ENCODE results near the gene MFSD12. TPM values are rescaled to one million over a fixed set of nuclear protein-coding genes. Genes with fewer than 3 reads are reported as not detected.

The MFSD12 gene
- total and polyA plus RNA-seq, 9 donors: 17.4 to 104 (median 36.4) TPM

DNA sequence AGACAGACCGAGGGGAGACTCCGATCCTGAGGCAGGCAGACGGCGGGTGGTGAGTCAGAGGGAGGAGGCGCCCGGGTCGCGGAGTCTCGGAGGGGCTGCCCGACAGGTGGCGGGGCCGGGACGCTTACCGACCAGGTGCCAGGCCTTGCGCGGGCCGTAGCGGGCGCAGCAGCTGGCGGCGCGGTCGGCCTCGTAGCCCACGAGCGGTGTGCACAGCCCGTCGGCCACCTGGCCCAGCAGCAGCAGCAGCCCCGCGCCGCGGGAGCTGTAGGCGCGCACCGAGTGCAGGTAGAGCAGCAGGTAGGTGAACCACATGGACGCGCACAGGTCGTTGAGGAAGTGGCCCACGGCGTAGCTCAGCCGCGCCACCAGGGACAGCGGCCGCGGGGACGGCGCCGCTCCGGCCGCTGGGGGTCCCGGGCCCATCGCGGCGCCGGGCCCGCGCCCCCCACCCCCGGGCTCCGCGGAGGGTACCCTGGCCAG is 367 bp downstream of the MFSD12 start:
- H3K4me3 ChIP-seq: peak overlapping the region; percentile 86
- intact Hi-C loops (cut with DNase I): no loop called here
- no peak overlapping the region for H3K27ac ChIP-seq
- no peaks in the 10 kb centered on the region for H3K9me3 ChIP-seq
- no peaks in the 10 kb centered on the region for H3K27me3 ChIP-seq
- no peaks in the 10 kb centered on the region for H3K36me3 ChIP-seq
- no peak for TF ChIP-seq POLR2A (IDR thresholded peaks at IDR 0.05)
- TF ChIP-seq, protein P1, sequence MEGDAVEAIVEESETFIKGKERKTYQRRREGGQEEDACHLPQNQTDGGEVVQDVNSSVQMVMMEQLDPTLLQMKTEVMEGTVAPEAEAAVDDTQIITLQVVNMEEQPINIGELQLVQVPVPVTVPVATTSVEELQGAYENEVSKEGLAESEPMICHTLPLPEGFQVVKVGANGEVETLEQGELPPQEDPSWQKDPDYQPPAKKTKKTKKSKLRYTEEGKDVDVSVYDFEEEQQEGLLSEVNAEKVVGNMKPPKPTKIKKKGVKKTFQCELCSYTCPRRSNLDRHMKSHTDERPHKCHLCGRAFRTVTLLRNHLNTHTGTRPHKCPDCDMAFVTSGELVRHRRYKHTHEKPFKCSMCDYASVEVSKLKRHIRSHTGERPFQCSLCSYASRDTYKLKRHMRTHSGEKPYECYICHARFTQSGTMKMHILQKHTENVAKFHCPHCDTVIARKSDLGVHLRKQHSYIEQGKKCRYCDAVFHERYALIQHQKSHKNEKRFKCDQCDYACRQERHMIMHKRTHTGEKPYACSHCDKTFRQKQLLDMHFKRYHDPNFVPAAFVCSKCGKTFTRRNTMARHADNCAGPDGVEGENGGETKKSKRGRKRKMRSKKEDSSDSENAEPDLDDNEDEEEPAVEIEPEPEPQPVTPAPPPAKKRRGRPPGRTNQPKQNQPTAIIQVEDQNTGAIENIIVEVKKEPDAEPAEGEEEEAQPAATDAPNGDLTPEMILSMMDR (IDR thresholded peaks at IDR 0.05): peak in 2 of 3 donors; percentile 18 to 29
- WGBS, 3 donors: 0 to 1% (median 0%) methylated on average over 32 to 60 of the region's 60 CpGs
- H3K4me1 ChIP-seq (ENCODE audit: insufficient read depth): peaks cover 10% of the 10 kb centered on the region
- peak in 2 of 5 donors; percentile 30 to 56 for DNase-seq

DNA sequence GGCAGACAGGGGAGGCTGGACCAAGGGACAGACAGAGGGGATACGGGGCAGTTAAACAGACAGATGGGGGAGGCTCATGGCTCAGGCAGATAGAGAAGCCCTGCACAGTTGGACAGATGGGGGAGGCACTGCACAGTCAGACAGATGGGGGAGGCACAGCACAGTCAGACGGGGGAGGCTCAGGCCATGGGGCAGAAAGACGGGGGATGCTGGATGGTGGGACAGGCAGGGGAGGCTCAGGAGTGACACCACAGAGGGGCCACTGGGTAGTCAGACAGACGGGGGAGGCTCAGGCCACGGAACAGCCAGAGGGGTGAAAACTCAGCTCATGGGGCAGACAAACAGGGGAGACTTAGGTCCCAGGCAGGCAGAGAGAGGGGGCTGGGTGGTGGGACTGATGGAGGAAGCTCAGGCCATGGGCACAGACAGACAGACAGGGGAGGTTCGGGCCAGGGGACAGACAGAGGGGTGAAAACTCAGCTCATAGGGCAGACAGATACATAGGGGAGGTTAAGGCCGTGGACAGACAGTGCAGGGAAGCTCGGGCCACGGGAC is 886 bp downstream of the MFSD12 start:
- H3K4me1 ChIP-seq (ENCODE audit: insufficient read depth): peaks cover 10% of the 10 kb centered on the region
- no peak overlapping the region for H3K27ac ChIP-seq

DNA sequence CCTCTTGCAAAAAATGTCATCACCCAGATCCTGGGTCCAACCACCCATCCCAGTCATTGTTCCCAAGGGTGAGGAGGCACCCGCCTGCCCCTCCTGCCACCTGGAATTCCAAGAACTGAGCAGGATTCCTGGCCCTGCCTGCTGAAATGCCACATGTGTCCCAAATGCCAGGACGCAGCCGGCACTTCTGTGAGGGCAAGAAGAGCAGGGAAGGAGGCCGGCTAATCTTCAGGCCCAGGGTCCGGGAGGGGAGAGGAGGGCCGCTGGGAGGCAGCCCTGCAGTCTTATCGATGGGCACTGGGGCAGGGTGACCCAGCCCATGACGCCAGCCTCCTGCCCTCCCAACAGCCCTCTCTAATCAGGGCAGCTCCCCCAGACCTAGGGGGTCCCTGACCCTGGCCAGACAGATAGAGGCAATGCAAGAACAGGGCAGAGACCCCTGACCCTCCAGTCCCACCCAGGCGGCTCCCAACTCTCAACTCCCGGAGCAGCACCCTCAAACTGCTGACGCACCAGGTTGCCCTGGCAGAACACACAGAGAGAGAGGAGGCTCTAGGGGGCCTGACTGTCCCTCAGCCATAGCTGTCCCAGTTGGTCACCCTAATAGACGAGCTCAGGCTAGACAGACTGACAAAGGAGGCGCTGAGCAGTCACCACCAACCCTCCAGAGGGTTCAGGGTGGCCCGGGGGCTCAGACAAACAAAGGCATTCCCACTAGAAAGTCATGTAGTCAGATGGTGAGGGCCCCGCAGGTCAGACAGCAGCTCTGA is 1.5 kb downstream of the MFSD12 start:
- Histone ChIP-seq H3K27me3 (no peaks in the 10 kb centered on the region), H3K36me3 (no peaks in the 10 kb centered on the region), H3K27ac (no peak overlapping the region), H3K4me1 (ENCODE audit: insufficient read depth) (peaks cover 10% of the 10 kb centered on the region), H3K4me3 (peak overlapping the region; percentile 86), H3K9me3 (no peaks in the 10 kb centered on the region)
- DNase-seq: peak in 1 of 5 donors; percentile 34
- intact Hi-C loops (cut with DNase I): no loop called here
- TF ChIP-seq, protein P1 (IDR thresholded peaks at IDR 0.05): no peak
- no peak for TF ChIP-seq POLR2A (IDR thresholded peaks at IDR 0.05)
- no peak for TF ChIP-seq EP300 (IDR thresholded peaks at IDR 0.05)
- 46 to 71% (median 47%) methylated on average over 11 to 15 of the region's 15 CpGs for WGBS, 3 donors

More for the DNA sequence above, 886 bp downstream of the MFSD12 start:
- 9 to 16% (median 10%) methylated on average over 9 of the region's 9 CpGs for WGBS, 3 donors
- no peak for TF ChIP-seq EP300 (IDR thresholded peaks at IDR 0.05)
- TF ChIP-seq POLR2A (IDR thresholded peaks at IDR 0.05): no peak
- TF ChIP-seq, protein P1 (IDR thresholded peaks at IDR 0.05): no peak
- Histone ChIP-seq H3K4me3 (peak overlapping the region; percentile 86), H3K36me3 (no peaks in the 10 kb centered on the region), H3K9me3 (no peaks in the 10 kb centered on the region), H3K27me3 (no peaks in the 10 kb centered on the region)
- intact Hi-C loops (cut with DNase I): no loop called here
- no peak for DNase-seq

DNA sequence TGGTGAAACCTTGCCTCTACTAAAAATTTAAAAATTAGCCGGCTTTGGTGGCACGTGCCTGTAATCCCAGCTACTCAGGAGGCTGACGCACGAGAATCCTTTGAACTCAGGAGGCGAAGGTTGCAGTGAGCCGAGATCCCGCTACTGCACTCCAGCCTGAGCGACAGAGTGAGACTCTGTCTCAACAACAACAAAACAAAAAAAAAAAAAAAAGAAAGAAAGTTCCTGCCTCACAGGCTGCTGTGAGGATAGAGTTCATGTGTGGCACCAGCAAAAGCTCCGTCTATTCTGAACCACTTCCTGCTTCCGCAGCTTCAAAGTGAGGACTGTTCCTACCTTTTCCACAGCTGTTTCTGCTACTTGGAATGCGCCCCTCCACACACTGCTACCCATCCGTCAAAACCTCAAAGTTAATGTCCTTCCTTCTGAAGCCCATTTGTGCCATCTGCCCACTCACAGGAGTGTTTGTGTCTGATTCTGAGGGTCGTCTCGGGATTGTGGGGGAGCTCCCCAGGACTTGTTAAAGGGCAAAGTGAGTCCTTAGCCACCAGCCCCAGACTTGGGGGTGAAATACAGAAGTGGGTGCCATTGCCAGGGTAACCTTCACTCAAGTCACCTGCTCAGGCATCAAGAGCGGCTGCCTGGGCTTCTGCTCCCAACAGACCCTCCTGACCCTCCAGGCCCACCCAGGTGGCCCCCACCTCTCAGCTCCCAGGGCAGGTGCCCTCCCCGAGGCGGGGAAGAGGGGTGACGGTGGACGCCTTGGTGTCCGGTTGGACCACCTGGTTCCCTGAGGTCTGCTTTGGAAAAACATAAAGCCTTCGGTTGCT is 2.9 kb downstream of the MFSD12 start:
- Histone ChIP-seq H3K36me3 (no peaks in the 10 kb centered on the region), H3K27ac (no peak overlapping the region), H3K27me3 (no peaks in the 10 kb centered on the region), H3K4me3 (no peak overlapping the region), H3K4me1 (ENCODE audit: insufficient read depth) (peaks cover 10% of the 10 kb centered on the region), H3K9me3 (no peaks in the 10 kb centered on the region)
- intact Hi-C loops (cut with DNase I): no loop called here
- 81 to 85% (median 82%) methylated on average over 21 of the region's 21 CpGs for WGBS, 3 donors
- TF ChIP-seq POLR2A (IDR thresholded peaks at IDR 0.05): no peak
- TF ChIP-seq, protein P1 (IDR thresholded peaks at IDR 0.05): no peak
- TF ChIP-seq EP300 (IDR thresholded peaks at IDR 0.05): no peak
- DNase-seq: peak in 1 of 5 donors; percentile 21
